SK-N-SH (cell line): Measurements from ENCODE around the gene CCS. TPM values are rescaled to one million over a fixed set of nuclear protein-coding genes. Genes with fewer than 3 reads are reported as not detected.
"Not testable (repeated sequence)": the region's sequence is repeated elsewhere in the genome, so short reads cannot be mapped to it uniquely, and the experiment has no call there.

Source experiments
- CTCF ChIA-PET: fragments of 300-600, 350-600 bp; formaldehyde crosslinking; extraction: SDS; loops from one replicate; lab custom pipeline; 2021; lab: Yijun Ruan, JAX
- POLR2A ChIA-PET: fragments of 350-600 bp; sonication (Branson Sonifier 250); formaldehyde crosslinking; extraction: SDS; loops from one replicate; lab custom pipeline; 2020; ENCODE audit warnings: antibody characterized with exemption, inconsistent platforms; lab: Yijun Ruan, JAX
- DNase-seq: peaks from one replicate; pipeline ENCODE4 v3.0.0; 2012
- H2AFZ ChIP-seq: fragments of 200-600 bp; sonication (generic); 2 replicates; pipeline ENCODE4 v1.8.1; 2016; ENCODE audit warnings: antibody characterized with exemption, mild to moderate bottlenecking, low read depth
- H3F3A ChIP-seq: fragments of 200-600 bp; sonication (generic); replicated peaks from 2 replicates; pipeline ENCODE3; 2016; ENCODE audit warnings: antibody characterized with exemption, mild to moderate bottlenecking; ENCODE audit not compliant: insufficient read depth
- H3K27ac ChIP-seq, 2 experiments: fragments of 200-500 bp in 1 of 2; fragments of 200-600 bp in 1 of 2; sonication (Bioruptor generic) in 1 of 2; sonication (generic), shearing (Covaris generic) in 1 of 2; 2 replicates each; pipeline versions ENCODE4 v1.5.1 to v1.6.1; 2014 to 2016; ENCODE audit warnings: low read depth in 2 of 2, inconsistent platforms in 1 of 2, low read length in 1 of 2, mild to moderate bottlenecking in 1 of 2, mixed read lengths in 1 of 2
- H3K27me3 ChIP-seq: fragments of 200-600 bp; sonication (generic), shearing (Covaris generic); 2 replicates; pipeline ENCODE4 v1.6.1; 2016; ENCODE audit warnings: mixed run types; ENCODE audit not compliant: insufficient read depth
- H3K36me3 ChIP-seq, 2 experiments: fragments of 200-500 bp in 1 of 2; fragments of 200-600 bp in 1 of 2; sonication (Bioruptor generic) in 1 of 2; sonication (generic) in 1 of 2; replicated peaks in 1 of 2; 2 replicates each; pipeline versions ENCODE3 to v1.5.1; 2014 to 2016; ENCODE audit warnings: low read length in 1 of 2, mild to moderate bottlenecking in 1 of 2; ENCODE audit not compliant: insufficient read depth in 2 of 2, control insufficient read depth in 1 of 2
- H3K4me1 ChIP-seq, 2 experiments: fragments of 200-500 bp in 1 of 2; fragments of 200-600 bp in 1 of 2; sonication (Bioruptor generic) in 1 of 2; sonication (generic), shearing (Covaris generic) in 1 of 2; 2 replicates each; pipeline versions ENCODE4 v1.5.1 to v1.6.1; 2014 to 2016; ENCODE audit warnings: low read depth in 1 of 2, low read length in 1 of 2, mixed run types in 1 of 2; ENCODE audit not compliant: insufficient read depth in 2 of 2, control insufficient read depth in 1 of 2
- H3K4me2 ChIP-seq: fragments of 200-600 bp; sonication (generic), shearing (Covaris generic); 2 replicates; pipeline ENCODE4 v1.6.1; 2017; ENCODE audit warnings: mixed run types
- H3K4me3 ChIP-seq, 2 experiments: fragments of 200-500 bp in 1 of 2; fragments of 200-600 bp in 1 of 2; sonication (Bioruptor generic) in 1 of 2; sonication (generic), shearing (Covaris generic) in 1 of 2; 2 replicates each; pipeline versions ENCODE4 v1.5.1 to v1.8.1; 2014 to 2016; ENCODE audit warnings: low read depth in 2 of 2, inconsistent platforms in 1 of 2, low read length in 1 of 2, mild to moderate bottlenecking in 1 of 2, mixed read lengths in 1 of 2, moderate library complexity in 1 of 2
- H3K79me2 ChIP-seq: fragments of 200-600 bp; sonication (generic); 2 replicates; pipeline ENCODE4 v1.8.1; 2017; ENCODE audit warnings: mild to moderate bottlenecking; ENCODE audit not compliant: insufficient read depth
- H3K9ac ChIP-seq: fragments of 200-600 bp; sonication (generic); 2 replicates; pipeline ENCODE4 v1.6.1; 2017; ENCODE audit warnings: mixed run types
- H3K9me2 ChIP-seq: fragments of 200-600 bp; sonication (generic); 2 replicates; pipeline ENCODE4 v1.6.1; 2017; ENCODE audit warnings: mixed run types
- H3K9me3 ChIP-seq: fragments of 200-600 bp; sonication (generic); 2 replicates; pipeline ENCODE4 v1.6.1; 2017; ENCODE audit warnings: mixed run types, mild to moderate bottlenecking, moderate library complexity
- H4K20me1 ChIP-seq: fragments of 200-600 bp; sonication (generic); 2 replicates; pipeline ENCODE4 v1.6.1; 2017; ENCODE audit warnings: mild to moderate bottlenecking, mixed run types; ENCODE audit not compliant: insufficient read depth
- CHD2 ChIP-seq: fragments of 150-350 bp; IDR thresholded peaks from 2 replicates; pipeline ENCODE4 v1.6.1; 2018; ENCODE audit warnings: low read length; ENCODE audit not compliant: partially characterized antibody
- EZH2phosphoT487 ChIP-seq: fragments of 200-600 bp; sonication (generic); IDR thresholded peaks from 2 replicates; pipeline ENCODE4 v1.6.1; 2017; ENCODE audit warnings: low read depth, mixed run types, mild to moderate bottlenecking, antibody characterized with exemption, moderate library complexity, borderline replicate concordance
- FOSL2 ChIP-seq: IDR thresholded peaks from 2 replicates; pipeline ENCODE4 v1.4.0; 2012; ENCODE audit warnings: low read depth, mild to moderate bottlenecking, moderate library complexity, borderline replicate concordance
- GABPA ChIP-seq: IDR thresholded peaks from 2 replicates; pipeline ENCODE4 v1.4.0; 2012; ENCODE audit warnings: low read depth, mild to moderate bottlenecking
- JUND ChIP-seq: IDR thresholded peaks from 2 replicates; pipeline ENCODE4 v1.4.0; 2012
- NFIC ChIP-seq: IDR thresholded peaks from 2 replicates; pipeline ENCODE4 v1.4.0; 2012; ENCODE audit warnings: borderline replicate concordance
- SIN3A ChIP-seq: IDR thresholded peaks from 2 replicates; pipeline ENCODE4 v1.6.1; 2012; ENCODE audit warnings: low read depth, mild to moderate bottlenecking, low read length, moderate library complexity, borderline replicate concordance
- SMC3 ChIP-seq: IDR thresholded peaks from 2 replicates; pipeline ENCODE4 v1.6.1; 2012; ENCODE audit warnings: low read depth, low read length, improper control_type of control experiment
- TAF1 ChIP-seq: IDR thresholded peaks from 2 replicates; pipeline ENCODE4 v1.6.1; 2012; ENCODE audit warnings: low read depth, mild to moderate bottlenecking, low read length, moderate library complexity, borderline replicate concordance
- TEAD4 ChIP-seq: IDR thresholded peaks from 2 replicates; pipeline ENCODE4 v1.4.0; 2012; ENCODE audit warnings: mild to moderate bottlenecking, borderline replicate concordance; ENCODE audit not compliant: insufficient read depth
- WGBS: methylation state at CpG from one replicate; pipeline ENCODE4 v1.1.6; 2017; ENCODE audit warnings: low lambda C conversion rate; 5-methylcytosine and 5-hydroxymethylcytosine counted together
- polyA plus RNA-seq, 3 experiments: library from polyadenylated mRNA; depleted of rRNA; stranded (reverse); fragments of >200 nt; gene quantifications; 2 replicates each; pipeline ENCODE4 v1.2.3, GENCODE V29; 2012
- TF ChIP-seq, protein P1 (sequence below): IDR thresholded peaks from 2 replicates; pipeline ENCODE4; 2012
- TF ChIP-seq, protein P2 (sequence below): fragments of 200-600 bp; sonication (generic); IDR thresholded peaks from 2 replicates; pipeline ENCODE4 v1.6.1; 2017; ENCODE audit warnings: antibody characterized with exemption, mild to moderate bottlenecking, moderate library complexity

Gene CCS
- polyA plus RNA-seq, 1 of the 3 experiments (the other 2 are of a cell fraction): 56.1 TPM

DNA sequence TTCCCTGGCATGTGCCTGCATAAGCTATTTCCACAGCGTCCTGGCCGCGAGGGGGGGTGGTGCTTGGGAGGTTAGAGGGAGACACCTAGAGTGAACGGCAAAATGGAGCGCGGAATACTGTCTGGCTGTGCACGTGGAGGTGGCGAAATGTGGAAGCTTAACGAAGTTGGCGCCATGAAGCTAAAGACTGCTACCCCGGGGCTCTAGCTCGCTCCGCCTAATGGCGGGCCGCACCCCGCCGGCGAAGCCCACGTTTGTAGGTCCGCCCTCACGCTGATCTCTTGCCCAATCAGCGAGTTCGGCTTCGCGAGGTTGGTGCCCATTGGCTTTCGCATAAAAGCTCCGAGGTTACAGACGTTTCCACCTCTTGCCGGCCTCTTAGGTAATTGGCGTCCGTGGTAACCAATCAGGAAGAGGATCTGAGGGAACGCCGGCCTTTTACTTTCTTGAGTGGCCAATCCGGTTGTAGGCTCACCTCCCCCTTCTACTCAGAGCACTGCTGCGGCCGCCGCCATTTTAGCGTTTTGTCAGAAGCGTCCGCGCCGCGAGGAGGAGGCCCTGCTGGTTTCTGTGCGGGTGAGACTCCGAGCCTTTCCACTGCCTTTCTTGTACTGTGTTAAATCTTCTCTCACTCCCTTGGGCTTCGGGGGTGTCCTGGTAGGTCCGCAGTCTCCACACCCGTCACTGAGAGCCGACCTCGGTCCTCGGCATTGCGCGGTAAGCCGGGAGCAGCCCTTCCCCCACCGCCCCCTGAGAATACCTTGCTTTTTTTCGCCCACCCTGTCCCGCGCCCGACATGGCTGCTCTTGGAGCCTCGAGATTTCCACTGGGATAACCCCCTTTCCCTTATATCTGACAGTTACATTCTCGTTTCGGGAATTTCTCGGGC is 45.4 kb downstream of the CCS start, which contains the start of gene RBM4 (continued):
- no peak for TF ChIP-seq EZH2phosphoT487
- TF ChIP-seq TAF1: peak; percentile 92
- TF ChIP-seq NFIC: no peak
- no peak for TF ChIP-seq GABPA
- no peak; the same call in 1 of the 2 replicates for TF ChIP-seq JUND
- peak; percentile 96 for TF ChIP-seq CHD2
- TF ChIP-seq SIN3A: peak; percentile 71; the same call in 1 of the 2 replicates
- peak; percentile 7; the same call in 1 of the 2 replicates for TF ChIP-seq TEAD4
- TF ChIP-seq, protein P1, sequence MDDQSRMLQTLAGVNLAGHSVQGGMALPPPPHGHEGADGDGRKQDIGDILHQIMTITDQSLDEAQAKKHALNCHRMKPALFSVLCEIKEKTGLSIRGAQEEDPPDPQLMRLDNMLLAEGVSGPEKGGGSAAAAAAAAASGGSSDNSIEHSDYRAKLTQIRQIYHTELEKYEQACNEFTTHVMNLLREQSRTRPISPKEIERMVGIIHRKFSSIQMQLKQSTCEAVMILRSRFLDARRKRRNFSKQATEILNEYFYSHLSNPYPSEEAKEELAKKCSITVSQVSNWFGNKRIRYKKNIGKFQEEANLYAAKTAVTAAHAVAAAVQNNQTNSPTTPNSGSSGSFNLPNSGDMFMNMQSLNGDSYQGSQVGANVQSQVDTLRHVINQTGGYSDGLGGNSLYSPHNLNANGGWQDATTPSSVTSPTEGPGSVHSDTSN: peak; percentile 99
- TF ChIP-seq FOSL2: no peak
- TF ChIP-seq, all 33 proteins: peak for 14

DNA sequence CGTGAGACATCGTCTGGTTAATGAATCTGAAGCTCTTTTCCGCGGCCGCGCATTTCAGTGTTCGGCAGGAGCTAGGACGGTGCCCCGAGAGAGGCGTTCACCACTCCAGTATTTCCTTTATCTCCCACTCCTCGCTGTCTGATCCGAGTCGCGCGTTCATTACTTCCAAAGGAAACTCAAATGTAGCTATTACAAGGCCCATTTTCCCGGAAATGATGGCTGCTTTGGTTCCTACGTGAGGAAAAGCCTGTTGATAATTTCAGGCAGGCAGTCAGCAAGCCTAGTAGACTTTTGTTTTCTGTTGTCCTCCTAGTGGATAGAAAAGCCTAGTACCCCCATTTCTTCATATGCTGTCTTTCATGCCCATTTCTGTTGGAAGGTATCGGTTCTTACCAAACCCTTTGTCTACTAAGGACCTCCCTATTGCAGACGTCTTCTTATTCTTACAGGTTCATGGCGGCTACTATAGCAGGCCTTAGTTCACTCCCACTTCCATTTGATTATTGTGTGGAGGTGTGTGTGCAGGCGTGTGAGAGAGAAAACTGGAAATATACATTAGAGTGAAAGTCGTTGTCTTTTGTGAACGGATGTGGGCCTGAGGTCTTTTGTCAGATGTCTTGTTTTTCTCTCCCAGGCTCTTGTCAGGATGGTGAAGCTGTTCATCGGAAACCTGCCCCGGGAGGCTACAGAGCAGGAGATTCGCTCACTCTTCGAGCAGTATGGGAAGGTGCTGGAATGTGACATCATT is 46.3 kb downstream of the CCS start:
- TF ChIP-seq, protein P2, sequence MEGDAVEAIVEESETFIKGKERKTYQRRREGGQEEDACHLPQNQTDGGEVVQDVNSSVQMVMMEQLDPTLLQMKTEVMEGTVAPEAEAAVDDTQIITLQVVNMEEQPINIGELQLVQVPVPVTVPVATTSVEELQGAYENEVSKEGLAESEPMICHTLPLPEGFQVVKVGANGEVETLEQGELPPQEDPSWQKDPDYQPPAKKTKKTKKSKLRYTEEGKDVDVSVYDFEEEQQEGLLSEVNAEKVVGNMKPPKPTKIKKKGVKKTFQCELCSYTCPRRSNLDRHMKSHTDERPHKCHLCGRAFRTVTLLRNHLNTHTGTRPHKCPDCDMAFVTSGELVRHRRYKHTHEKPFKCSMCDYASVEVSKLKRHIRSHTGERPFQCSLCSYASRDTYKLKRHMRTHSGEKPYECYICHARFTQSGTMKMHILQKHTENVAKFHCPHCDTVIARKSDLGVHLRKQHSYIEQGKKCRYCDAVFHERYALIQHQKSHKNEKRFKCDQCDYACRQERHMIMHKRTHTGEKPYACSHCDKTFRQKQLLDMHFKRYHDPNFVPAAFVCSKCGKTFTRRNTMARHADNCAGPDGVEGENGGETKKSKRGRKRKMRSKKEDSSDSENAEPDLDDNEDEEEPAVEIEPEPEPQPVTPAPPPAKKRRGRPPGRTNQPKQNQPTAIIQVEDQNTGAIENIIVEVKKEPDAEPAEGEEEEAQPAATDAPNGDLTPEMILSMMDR: 0 out of 2 replicates have a peak, but pooled peaks have one; percentile 8
- TF ChIP-seq SMC3: no peak
- 4% methylated on average over 27 of the region's 27 CpGs for WGBS
- peaks cover 97% of the 10 kb centered on the region for H3K79me2 ChIP-seq
- peak overlapping the region; percentile 88 to 94 for H3K27ac ChIP-seq
- DNase-seq: no peak
- no peaks in the 10 kb centered on the region for H3K9me2 ChIP-seq
- peaks cover 57% of the 10 kb centered on the region for H4K20me1 ChIP-seq
- peaks cover 31% of the 10 kb centered on the region for H3F3A ChIP-seq
- peaks cover 45 to 50% of the 10 kb centered on the region in 2 experiments for H3K36me3 ChIP-seq
- CTCF ChIA-PET: interaction anchor here (0.6 to 0.9 kb wide), 3 partner anchors 30 to 444 kb away, joined by 3 to 4 read pairs (median 3); partner anchors contain the start of gene RBM4B
- no peaks in the 10 kb centered on the region for H3K27me3 ChIP-seq
- peak overlapping the region; percentile 75 to 97 for H3K4me3 ChIP-seq
- POLR2A ChIA-PET: interaction anchor here (1.2 to 2.6 kb wide), 10 partner anchors 9 to 88 kb away, joined by 3 to 15 read pairs (median 6); partner anchors contain the start of gene RBM4B
- H3K4me1 ChIP-seq: peaks cover 43 to 49% of the 10 kb centered on the region in 2 experiments
- no peaks in the 10 kb centered on the region for H3K9me3 ChIP-seq
- H3K9ac ChIP-seq: peak overlapping the region; percentile 96
- peak overlapping the region; percentile 83 for H3K4me2 ChIP-seq
- H2AFZ ChIP-seq: no peak overlapping the region; the same call in 1 of the 2 replicates

DNA sequence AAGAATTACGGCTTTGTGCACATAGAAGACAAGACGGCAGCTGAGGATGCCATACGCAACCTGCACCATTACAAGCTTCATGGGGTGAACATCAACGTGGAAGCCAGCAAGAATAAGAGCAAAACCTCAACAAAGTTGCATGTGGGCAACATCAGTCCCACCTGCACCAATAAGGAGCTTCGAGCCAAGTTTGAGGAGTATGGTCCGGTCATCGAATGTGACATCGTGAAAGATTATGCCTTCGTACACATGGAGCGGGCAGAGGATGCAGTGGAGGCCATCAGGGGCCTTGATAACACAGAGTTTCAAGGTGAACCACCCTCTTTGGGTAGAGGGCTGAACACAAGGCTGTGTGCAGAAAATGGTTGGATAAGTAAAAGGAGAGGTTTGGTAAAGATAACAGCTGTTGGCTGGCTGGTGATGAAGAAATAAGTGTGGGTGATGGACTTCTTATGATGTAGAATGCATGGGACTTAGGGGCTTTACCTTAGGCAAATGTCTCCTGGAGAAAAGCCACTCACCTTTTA is 46.9 kb downstream of the CCS start:
- not testable (repeated sequence) for H3K27me3 ChIP-seq, H3K9me3 ChIP-seq, DNase-seq, H3K9me2 ChIP-seq, H2AFZ ChIP-seq, H3K27ac ChIP-seq
- Histone ChIP-seq H3K9ac (peak overlapping the region; percentile 96; the same call in 1 of the 2 replicates), H3K4me1 (peaks cover 43 to 52% of the 10 kb centered on the region in 2 experiments), H3F3A (peaks cover 28% of the 10 kb centered on the region), H3K4me2 (peak overlapping the region; percentile 83), H3K36me3 (peaks cover 50 to 52% of the 10 kb centered on the region in 2 experiments), H4K20me1 (peaks cover 63% of the 10 kb centered on the region), H3K79me2 (peaks cover 97% of the 10 kb centered on the region), H3K4me3 (peak overlapping the region; percentile 75 to 97)
- POLR2A ChIA-PET: interaction anchor here (1.7 to 2.6 kb wide), 2 partner anchors 10 to 38 kb away, joined by 6 to 15 read pairs; partner anchors contain the start of gene RBM4B
- WGBS: 40% methylated on average over 9 of the region's 10 CpGs
- CTCF ChIA-PET: interaction anchor here (1.2 to 1.7 kb wide), 2 partner anchors 38 to 336 kb away, joined by 3 to 5 read pairs; partner anchors contain the start of gene RBM4B
